HCT116 (cell line): ENCODE results near the gene LRP1B. TPM values are rescaled to one million over a fixed set of nuclear protein-coding genes. Genes with fewer than 3 reads are reported as not detected.

ENCODE experiments used
- ATAC-seq: fragments of 200-7000 bp; cut with Tn5 transposase; 2 replicates; pipeline ENCODE4 v1.9.1; 2020; ENCODE audit warnings: mild to moderate bottlenecking, moderate library complexity
- BruUV-seq: library from RNA; stranded (reverse); fragments of 400-500 nt; replicated peaks from 2 replicates; lab custom pipeline; 2021; lab: Mats Ljungman, UMichigan
- CTCF ChIA-PET: fragments of 300-600 bp; sonication (Branson Sonifier 250); formaldehyde crosslinking; loops from one replicate; lab custom pipeline; 2021; ENCODE audit warnings: antibody characterized with exemption; lab: Charles Lee
- POLR2A ChIA-PET: fragments of 300-600, 350-600 bp; sonication (Branson Sonifier 250); formaldehyde crosslinking; loops from one replicate; lab custom pipeline; 2021; ENCODE audit warnings: antibody characterized with exemption; lab: Charles Lee
- RAD21 ChIA-PET, 2 experiments: fragments of 300-600 bp; sonication (Branson Sonifier 250); formaldehyde crosslinking; loops; one replicate each; lab custom pipeline; 2023; ENCODE audit warnings: low total read pairs in 2 of 2; ENCODE audit not compliant: uncharacterized antibody in 2 of 2, unreplicated experiment in 2 of 2, low non-redundant PET in 1 of 2; lab: Charles Lee
- DNase-seq: peaks from one replicate; pipeline ENCODE4 v3.0.0-alpha.2; 2010; ENCODE audit warnings: low read depth, low spot score
- H2AFZ ChIP-seq: fragments of 200-600 bp; shearing (Covaris generic), sonication (generic); 2 replicates; pipeline ENCODE4 v1.6.1; 2017; ENCODE audit warnings: low read depth, mixed run types, mixed read lengths, antibody characterized with exemption, low read length; ENCODE audit not compliant: poor library complexity, severe bottlenecking
- H3K27ac ChIP-seq: 2 replicates; pipeline ENCODE4 v1.5.1; 2012; ENCODE audit warnings: low read depth, low read length
- H3K27me3 ChIP-seq: fragments of 200-600 bp; sonication (generic); 2 replicates; pipeline ENCODE4 v1.6.1; 2016; ENCODE audit warnings: mixed run types, low read length, mixed read lengths; ENCODE audit not compliant: insufficient read depth
- H3K36me3 ChIP-seq, 2 experiments: fragments of 200-500 bp in 1 of 2; fragments of 200-600 bp in 1 of 2; sonication (Bioruptor generic) in 1 of 2; sonication (generic) in 1 of 2; 2 replicates each; pipeline versions ENCODE4 v1.5.1 to v1.6.1; 2014 to 2016; ENCODE audit warnings: low read length in 2 of 2, inconsistent platforms in 1 of 2, mixed read lengths in 1 of 2, mixed run types in 1 of 2; ENCODE audit not compliant: insufficient read depth in 2 of 2, control insufficient read depth in 1 of 2
- H3K4me1 ChIP-seq, 2 experiments: fragments of 200-600 bp in 1 of 2; sonication (generic) in 1 of 2; 2 replicates each; pipeline versions ENCODE4 v1.5.1 to v1.6.1; 2012 to 2017; ENCODE audit warnings: low read length in 2 of 2, inconsistent platforms in 1 of 2, mild to moderate bottlenecking in 1 of 2, mixed read lengths in 1 of 2, mixed run types in 1 of 2, moderate library complexity in 1 of 2; ENCODE audit not compliant: insufficient read depth in 2 of 2, control insufficient read depth in 1 of 2
- H3K4me2 ChIP-seq: fragments of 200-600 bp; sonication (generic); 2 replicates; pipeline ENCODE4 v1.6.1; 2017; ENCODE audit warnings: mixed run types, low read length, mixed read lengths
- H3K4me3 ChIP-seq, 2 experiments: fragments of 200-600 bp in 1 of 2; sonication (generic) in 1 of 2; replicated peaks in 1 of 2; 2 replicates each; pipeline ENCODE4 v1.5.1; 2011 to 2016; ENCODE audit warnings: low read length in 2 of 2, control low read depth in 1 of 2, low read depth in 1 of 2, mild to moderate bottlenecking in 1 of 2, mixed read lengths in 1 of 2, mixed run types in 1 of 2
- H3K79me2 ChIP-seq: fragments of 200-600 bp; sonication (generic); 2 replicates; pipeline ENCODE4 v1.6.1; 2017; ENCODE audit warnings: mild to moderate bottlenecking, mixed run types, low read length, moderate library complexity, mixed read lengths; ENCODE audit not compliant: insufficient read depth
- H3K9ac ChIP-seq: fragments of 200-600 bp; sonication (generic); 2 replicates; pipeline ENCODE4 v1.6.1; 2016; ENCODE audit warnings: low read length, mixed read lengths
- H3K9me2 ChIP-seq: fragments of 200-600 bp; sonication (generic), shearing (Covaris generic); 2 replicates; pipeline ENCODE4 v1.6.1; 2017; ENCODE audit warnings: mixed run types, mild to moderate bottlenecking, moderate library complexity; ENCODE audit not compliant: insufficient read depth
- H3K9me3 ChIP-seq, 2 experiments: fragments of 200-500 bp in 1 of 2; fragments of 200-600 bp in 1 of 2; sonication (Bioruptor generic) in 1 of 2; sonication (generic) in 1 of 2; 2 replicates each; pipeline ENCODE4 v1.6.1; 2014 to 2017; ENCODE audit warnings: low read length in 2 of 2, mixed read lengths in 2 of 2, inconsistent platforms in 1 of 2, low read depth in 1 of 2, mild to moderate bottlenecking in 1 of 2, mixed run types in 1 of 2, moderate library complexity in 1 of 2; ENCODE audit not compliant: control insufficient read depth in 1 of 2, insufficient read depth in 1 of 2
- H4K20me1 ChIP-seq: fragments of 200-600 bp; sonication (generic), shearing (Covaris generic); 2 replicates; pipeline ENCODE4 v1.6.1; 2017; ENCODE audit warnings: mixed run types, mild to moderate bottlenecking, moderate library complexity; ENCODE audit not compliant: insufficient read depth
- CEBPB ChIP-seq: IDR thresholded peaks from 2 replicates; pipeline ENCODE4 v1.6.1; 2012; ENCODE audit warnings: low read depth
- CTCF ChIP-seq, 3 experiments: fragments of 200-600 bp in 1 of 3; sonication (generic) in 1 of 3; IDR thresholded peaks in 2 of 3; conservative IDR thresholded peaks in 1 of 3; 2 replicates each; pipeline ENCODE4 v1.5.1; 2012 to 2017; ENCODE audit warnings: low read depth in 2 of 3, low read length in 2 of 3, antibody characterized with exemption in 1 of 3, borderline replicate concordance in 1 of 3, control low read depth in 1 of 3, mild to moderate bottlenecking in 1 of 3, mixed read lengths in 1 of 3, mixed run types in 1 of 3, moderate library complexity in 1 of 3; ENCODE audit not compliant: insufficient read depth in 1 of 3
- ELF1 ChIP-seq: IDR thresholded peaks from 2 replicates; pipeline ENCODE4 v1.6.1; 2012; ENCODE audit warnings: low read depth, borderline replicate concordance
- EZH2 ChIP-seq: fragments of 200-600 bp; sonication (generic); IDR thresholded peaks from 2 replicates; pipeline ENCODE4 v1.6.1; 2017; ENCODE audit warnings: antibody characterized with exemption, mixed run types
- MAX ChIP-seq: IDR thresholded peaks from 2 replicates; pipeline ENCODE4 v1.6.1; 2012
- POLR2A ChIP-seq: IDR thresholded peaks from 2 replicates; pipeline ENCODE4 v1.7.0; 2011; ENCODE audit warnings: borderline replicate concordance; ENCODE audit not compliant: insufficient read depth, insufficient read length; ENCODE audit errors: extremely low read depth
- POLR2AphosphoS5 ChIP-seq: IDR thresholded peaks from 2 replicates; pipeline ENCODE4 v1.6.1; 2011; ENCODE audit warnings: mild to moderate bottlenecking, low read depth, low read length, moderate library complexity
- RAD21 ChIP-seq: IDR thresholded peaks from 2 replicates; pipeline ENCODE4 v1.6.1; 2012; ENCODE audit warnings: low read depth, mild to moderate bottlenecking
- SIN3A ChIP-seq: IDR thresholded peaks from 2 replicates; pipeline ENCODE4 v1.6.1; 2012; ENCODE audit warnings: low read depth
- ZBTB33 ChIP-seq: IDR thresholded peaks from 2 replicates; pipeline ENCODE4 v1.6.1; 2011; ENCODE audit warnings: mild to moderate bottlenecking, low read length, moderate library complexity; ENCODE audit not compliant: insufficient replicate concordance; ENCODE audit errors: extremely low read depth
- ZFX ChIP-seq: fragments of 450-650 bp; IDR thresholded peaks from 2 replicates; pipeline ENCODE4 v1.6.1; 2017
- intact Hi-C: fragments of 100-400 bp; cut with micrococcal nuclease; formaldehyde crosslinking; loops from 2 replicates; pipeline ENCODE4 v1.10.0; 2022
- total RNA-seq: library from RNA; stranded (reverse); gene quantifications from one replicate; pipeline ENCODE4 v1.2.1, GENCODE V29; 2021; ENCODE audit not compliant: unreplicated experiment

The LRP1B gene
- total RNA-seq, 1 experiment from 2014 or later: 0.34 TPM

GRCh38 chr2:141393214-141393545 is 737.6 kb downstream of the LRP1B start:
- CTCF ChIA-PET: no interaction called here

More at GRCh38 chr2:141393214-141393545, 737.6 kb downstream of the LRP1B start:
- TF ChIP-seq EZH2 (no peak), RAD21 (no peak), SIN3A (no peak), CEBPB (no peak), POLR2AphosphoS5 (no peak), ZBTB33 (no peak), CTCF (IDR thresholded peaks at IDR 0.05 in 2 of 3, conservative IDR thresholded peaks at IDR 0.05 in 1 of 3; ENCODE audit: borderline replicate concordance in 1 of 3, insufficient read depth in 1 of 3, low read depth in 2 of 3, low read length in 2 of 3) (no peak), POLR2A (no peak), MAX (no peak), ZFX (no peak), ELF1 (no peak)
- H2AFZ ChIP-seq: no peak overlapping the region
- H3K9ac ChIP-seq: no peak overlapping the region
- DNase-seq: no peak
- no peak overlapping the region for H3K27ac ChIP-seq
- H3K36me3 ChIP-seq: no peaks in the 10 kb centered on the region
- intact Hi-C loops: no loop called here
- no peak for ATAC-seq
- no peaks in the 10 kb centered on the region for H3K9me3 ChIP-seq
- ChIA-PET POLR2A (no interaction called here), RAD21 (no interaction called here)
- H3K4me1 ChIP-seq: no peaks in the 10 kb centered on the region
- no peaks in the 10 kb centered on the region for H3K27me3 ChIP-seq
- H3K79me2 ChIP-seq: no peaks in the 10 kb centered on the region
- no peaks in the 10 kb centered on the region for H4K20me1 ChIP-seq
- no peak overlapping the region for H3K4me3 ChIP-seq
- no TSS peak for BruUV-seq
- no peak overlapping the region for H3K4me2 ChIP-seq
- no peaks in the 10 kb centered on the region for H3K9me2 ChIP-seq
